Right lobe of liver (tissue), 4 donors: ENCODE data around the gene PHLDA2.

Source experiments
- POLR2A ChIP-seq: fragments of 450-650 bp; IDR thresholded peaks from one replicate; pipeline ENCODE4 v1.6.1; 2017; ENCODE audit warnings: antibody characterized with exemption, mild to moderate bottlenecking
- TF ChIP-seq, protein P1 (sequence below), 4 donors: fragments of 200-600 bp in 3 of 4; fragments of 450-650 bp in 1 of 4; IDR thresholded peaks; one replicate each; pipeline versions ENCODE4 v1.5.1 to v1.8.0; 2016 to 2022; ENCODE audit warnings: antibody characterized with exemption in 4 of 4, mild to moderate bottlenecking in 2 of 4
- donor health status: DM: no; HTN: no; CAD: no.
- donor health status: DM: no; HTN: no; CAD: no.
- donor health status: DM: no; HTN: yes; CAD: no.

DNA sequence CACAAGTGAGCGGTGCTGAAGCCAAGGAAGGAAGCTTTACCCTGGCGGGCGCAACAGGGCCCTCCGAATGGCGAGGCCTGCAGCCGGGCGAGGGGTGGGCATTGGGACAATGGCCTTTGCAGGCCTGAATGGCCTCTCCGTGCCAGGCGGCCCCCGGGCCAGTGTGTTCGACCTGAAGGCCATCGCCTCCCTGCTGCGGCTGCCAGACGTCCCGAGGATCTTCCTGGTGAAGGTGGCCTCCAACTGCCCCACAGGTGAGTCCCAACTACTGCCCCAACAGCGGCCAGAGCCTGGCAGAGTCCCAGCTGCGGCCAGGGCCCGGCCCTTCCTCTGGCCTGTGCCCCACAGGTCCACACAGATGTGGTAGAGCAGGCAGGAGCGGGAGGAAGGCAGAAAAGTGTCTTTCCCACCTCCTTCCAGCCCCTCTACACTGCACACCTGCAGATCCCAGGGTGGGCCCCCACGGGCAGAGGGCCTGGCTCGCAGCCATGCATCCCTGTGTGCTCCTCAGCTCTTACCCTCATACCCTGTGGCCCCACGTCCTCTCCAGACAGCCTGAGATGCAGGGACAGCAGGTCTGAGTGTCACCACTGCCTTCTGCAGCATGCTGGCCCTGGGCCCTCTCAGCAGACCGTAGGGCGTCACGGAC lies 11.3 kb downstream of the PHLDA2 start:
- TF ChIP-seq POLR2A, result no peak
- TF ChIP-seq, protein P1, sequence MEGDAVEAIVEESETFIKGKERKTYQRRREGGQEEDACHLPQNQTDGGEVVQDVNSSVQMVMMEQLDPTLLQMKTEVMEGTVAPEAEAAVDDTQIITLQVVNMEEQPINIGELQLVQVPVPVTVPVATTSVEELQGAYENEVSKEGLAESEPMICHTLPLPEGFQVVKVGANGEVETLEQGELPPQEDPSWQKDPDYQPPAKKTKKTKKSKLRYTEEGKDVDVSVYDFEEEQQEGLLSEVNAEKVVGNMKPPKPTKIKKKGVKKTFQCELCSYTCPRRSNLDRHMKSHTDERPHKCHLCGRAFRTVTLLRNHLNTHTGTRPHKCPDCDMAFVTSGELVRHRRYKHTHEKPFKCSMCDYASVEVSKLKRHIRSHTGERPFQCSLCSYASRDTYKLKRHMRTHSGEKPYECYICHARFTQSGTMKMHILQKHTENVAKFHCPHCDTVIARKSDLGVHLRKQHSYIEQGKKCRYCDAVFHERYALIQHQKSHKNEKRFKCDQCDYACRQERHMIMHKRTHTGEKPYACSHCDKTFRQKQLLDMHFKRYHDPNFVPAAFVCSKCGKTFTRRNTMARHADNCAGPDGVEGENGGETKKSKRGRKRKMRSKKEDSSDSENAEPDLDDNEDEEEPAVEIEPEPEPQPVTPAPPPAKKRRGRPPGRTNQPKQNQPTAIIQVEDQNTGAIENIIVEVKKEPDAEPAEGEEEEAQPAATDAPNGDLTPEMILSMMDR (IDR thresholded peaks at IDR 0.05), result no peak
